Large intestine (tissue), 3 donors: ENCODE measurements around the gene CADM2. TPM values are rescaled to one million over a fixed set of nuclear protein-coding genes. Genes with fewer than 3 reads are reported as not detected.

ENCODE experiments used
- DNase-seq, 2 donors: peaks; one replicate each; pipeline versions ENCODE4 v3.0.0 to v3.0.0-alpha.2; 2013
- H3K27ac ChIP-seq: one replicate; pipeline ENCODE4 v1.5.1; 2013; ENCODE audit warnings: low read length
- H3K27me3 ChIP-seq: 2 replicates; pipeline ENCODE4 v1.6.1; 2013; ENCODE audit warnings: low read length; ENCODE audit not compliant: control insufficient read depth, insufficient read depth
- H3K36me3 ChIP-seq: 2 replicates; pipeline ENCODE4 v1.6.1; 2013; ENCODE audit warnings: low read length; ENCODE audit not compliant: control insufficient read depth, insufficient read depth
- H3K4me1 ChIP-seq: one replicate; pipeline ENCODE4 v1.6.1; 2013; ENCODE audit warnings: low read length; ENCODE audit not compliant: control insufficient read depth, insufficient read depth
- H3K4me3 ChIP-seq: one replicate; pipeline ENCODE4 v1.5.1; 2013; ENCODE audit warnings: low read length
- H3K9me3 ChIP-seq: one replicate; pipeline ENCODE4 v1.6.1; 2013; ENCODE audit warnings: mild to moderate bottlenecking, low read depth, low read length, moderate library complexity; ENCODE audit not compliant: control insufficient read depth
- WGBS: methylation state at CpG from one replicate; pipeline ENCODE4 v1.1.5; 2013; ENCODE audit warnings: low lambda C conversion rate; ENCODE audit not compliant: insufficient coverage; 5-methylcytosine and 5-hydroxymethylcytosine counted together
- polyA plus RNA-seq: library from polyadenylated mRNA; unstranded; fragments of 120-200 nt; gene quantifications from one replicate; pipeline ENCODE4 v1.2.1, GENCODE V29; 2013

The CADM2 gene
- polyA plus RNA-seq, 1 donor: 2.4 TPM

DNA sequence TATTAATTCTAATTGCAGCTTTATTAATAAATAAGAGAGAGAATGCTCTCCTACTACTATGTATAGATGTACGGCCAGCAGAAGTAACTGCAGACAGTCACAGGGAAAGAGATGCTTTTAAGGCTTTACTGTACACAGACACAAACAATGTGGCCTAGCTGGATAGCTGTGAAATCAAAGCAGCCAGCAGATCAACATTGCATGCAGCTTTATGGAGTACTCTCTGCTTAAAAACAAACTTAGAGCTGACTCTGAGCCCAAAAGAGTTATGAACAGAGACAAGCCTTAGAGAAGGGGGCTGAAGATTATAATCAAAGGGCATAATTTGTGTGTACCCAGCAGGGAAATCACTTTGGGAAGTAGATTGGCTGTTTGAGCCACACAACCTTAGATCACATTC, 47.2 kb downstream of the CADM2 start:
- Histone ChIP-seq H3K27ac (no peak overlapping the region), H3K9me3 (no peaks in the 10 kb centered on the region), H3K36me3 (no peaks in the 10 kb centered on the region), H3K4me3 (no peak overlapping the region), H3K4me1 (no peaks in the 10 kb centered on the region), H3K27me3 (no peaks in the 10 kb centered on the region)
- WGBS: no CpG with 5 or more reads among the region's 1 CpG
- DNase-seq: no peak

- peak; percentile 6 to 13 for DNase-seq
- H3K4me1 ChIP-seq: no peaks in the 10 kb centered on the region
- 74% methylated on average over 5 of the region's 7 CpGs for WGBS
- H3K4me3 ChIP-seq: no peak overlapping the region
- H3K27ac ChIP-seq: no peak overlapping the region
- no peaks in the 10 kb centered on the region for H3K9me3 ChIP-seq
- no peaks in the 10 kb centered on the region for H3K36me3 ChIP-seq
- no peaks in the 10 kb centered on the region for H3K27me3 ChIP-seq
Measured at GRCh38 chr3:85007195-85008094, 48.7 kb downstream of the CADM2 start.

GRCh38 chr3:85020828-85021227, 62.0 kb downstream of the CADM2 start:
- DNase-seq: no peak
- Histone ChIP-seq H3K27me3 (no peaks in the 10 kb centered on the region), H3K27ac (no peak overlapping the region), H3K36me3 (no peaks in the 10 kb centered on the region), H3K9me3 (no peaks in the 10 kb centered on the region), H3K4me1 (no peaks in the 10 kb centered on the region), H3K4me3 (no peak overlapping the region)
- 78% methylated on average over 4 of the region's 5 CpGs for WGBS

- H3K27me3 ChIP-seq: no peaks in the 10 kb centered on the region
- H3K36me3 ChIP-seq: no peaks in the 10 kb centered on the region
- H3K9me3 ChIP-seq: no peaks in the 10 kb centered on the region
- no peak overlapping the region for H3K27ac ChIP-seq
- H3K4me3 ChIP-seq: no peak overlapping the region
- no peak for DNase-seq
- H3K4me1 ChIP-seq: no peaks in the 10 kb centered on the region
- whole genome bisulfite sequencing: 100% methylated on average over 2 of the region's 7 CpGs
Measured at GRCh38 chr3:85030052-85030451, 71.3 kb downstream of the CADM2 start.

DNA sequence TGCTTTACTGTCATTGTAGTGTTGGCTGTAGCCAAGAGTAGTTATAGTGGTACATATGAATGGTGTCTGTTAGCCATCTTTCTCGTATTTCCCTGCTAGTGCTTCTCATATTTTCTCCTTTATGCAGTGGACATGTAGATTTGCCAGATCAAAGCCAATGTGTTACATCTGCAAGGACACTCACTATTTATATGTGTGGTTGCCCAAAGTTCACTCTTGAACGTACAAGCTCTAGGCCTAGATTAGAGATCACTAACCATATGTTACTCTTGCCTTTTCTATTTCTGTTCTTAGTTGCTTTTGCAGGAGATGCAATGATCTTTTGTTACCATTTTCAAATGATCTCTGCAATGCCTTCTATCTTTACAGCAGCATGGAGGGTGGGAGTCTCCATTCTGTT, 78.4 kb downstream of the CADM2 start:
- H3K4me3 ChIP-seq: no peak overlapping the region
- H3K27ac ChIP-seq: no peak overlapping the region
- WGBS: no CpG with 5 or more reads among the region's 2 CpGs
- H3K9me3 ChIP-seq: no peaks in the 10 kb centered on the region
- DNase-seq: no peak
- H3K4me1 ChIP-seq: no peaks in the 10 kb centered on the region
- no peaks in the 10 kb centered on the region for H3K36me3 ChIP-seq
- no peaks in the 10 kb centered on the region for H3K27me3 ChIP-seq

DNA sequence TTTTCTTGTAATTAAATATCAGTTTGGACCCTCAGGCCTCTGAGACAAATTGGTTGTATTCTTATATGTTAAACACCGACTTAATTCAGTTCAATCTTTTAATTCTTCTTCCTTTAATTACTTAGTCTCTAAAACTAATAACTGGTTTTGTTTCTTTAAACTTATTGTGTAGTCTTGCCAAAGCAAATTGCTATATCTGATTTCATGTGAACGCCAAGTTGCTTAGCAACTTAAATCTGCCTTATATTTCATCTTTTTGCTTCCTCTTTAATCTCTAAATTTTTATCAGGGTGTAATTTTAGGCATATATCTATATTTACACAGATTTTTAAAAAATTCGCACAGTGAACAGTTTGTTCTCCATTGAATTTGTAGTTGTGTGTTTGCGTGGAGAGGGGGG, 82.2 kb downstream of the CADM2 start:
- 78% methylated on average over 4 of the region's 4 CpGs for WGBS
- no peaks in the 10 kb centered on the region for H3K36me3 ChIP-seq
- H3K4me3 ChIP-seq: no peak overlapping the region
- DNase-seq: no peak
- H3K4me1 ChIP-seq: no peaks in the 10 kb centered on the region
- H3K27ac ChIP-seq: no peak overlapping the region
- H3K9me3 ChIP-seq: no peaks in the 10 kb centered on the region
- no peaks in the 10 kb centered on the region for H3K27me3 ChIP-seq

DNA sequence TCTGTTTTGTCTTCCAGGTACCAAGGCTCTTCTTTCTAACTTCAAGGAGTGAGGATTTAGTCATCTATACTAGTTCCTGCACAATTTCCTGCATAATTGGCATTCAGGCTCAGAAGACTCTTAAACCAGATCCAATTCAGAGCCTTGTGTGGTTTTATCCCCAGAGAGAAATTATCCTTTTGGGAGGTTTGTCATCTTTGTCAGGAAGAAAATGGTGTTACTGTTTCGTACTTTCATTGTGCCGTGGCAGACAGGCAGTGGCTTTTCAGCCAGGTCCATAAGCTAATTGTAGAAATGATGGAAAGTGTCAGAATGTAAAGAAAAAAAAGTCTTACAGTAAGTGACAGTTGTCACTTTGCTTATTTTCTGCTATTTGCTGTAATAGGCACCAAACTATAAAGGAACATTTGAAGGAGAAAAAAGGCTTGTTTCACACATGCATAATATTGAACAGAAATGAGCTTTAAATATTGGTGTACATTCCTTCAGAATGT, 82.8 kb downstream of the CADM2 start:
- Histone ChIP-seq H3K27me3 (no peaks in the 10 kb centered on the region), H3K4me3 (no peak overlapping the region), H3K36me3 (no peaks in the 10 kb centered on the region), H3K9me3 (no peaks in the 10 kb centered on the region), H3K4me1 (no peaks in the 10 kb centered on the region), H3K27ac (no peak overlapping the region)
- no peak for DNase-seq
- 100% methylated on average over 2 of the region's 2 CpGs for WGBS

GRCh38 chr3:85050821-85051220, 92.0 kb downstream of the CADM2 start:
- Histone ChIP-seq H3K9me3 (no peaks in the 10 kb centered on the region), H3K36me3 (no peaks in the 10 kb centered on the region), H3K4me1 (no peaks in the 10 kb centered on the region), H3K27me3 (no peaks in the 10 kb centered on the region), H3K27ac (no peak overlapping the region), H3K4me3 (no peak overlapping the region)
- WGBS: no CpG with 5 or more reads among the region's 4 CpGs
- DNase-seq: no peak

DNA sequence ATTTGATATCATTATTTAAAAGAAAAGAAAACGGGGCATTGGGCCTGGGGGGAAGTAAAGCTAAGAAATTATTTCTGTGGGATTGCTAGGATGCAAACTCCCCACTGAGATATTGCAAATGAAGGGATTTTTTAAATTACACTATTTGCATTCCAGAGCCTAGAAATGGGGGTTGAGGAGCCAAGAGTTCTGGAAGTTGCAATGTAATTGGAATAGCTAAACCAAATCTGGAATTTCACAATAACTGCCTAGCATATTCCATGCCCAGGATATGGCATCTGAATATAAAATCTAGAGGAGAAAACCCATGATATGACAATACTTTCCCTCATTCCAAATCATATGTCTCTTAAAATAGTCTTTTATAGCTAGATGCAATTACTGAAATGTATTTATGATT, 93.0 kb downstream of the CADM2 start:
- DNase-seq: no peak
- no peaks in the 10 kb centered on the region for H3K4me1 ChIP-seq
- 67% methylated on average over 1 of the region's 1 CpG for WGBS
- H3K9me3 ChIP-seq: no peaks in the 10 kb centered on the region
- no peaks in the 10 kb centered on the region for H3K36me3 ChIP-seq
- H3K27ac ChIP-seq: no peak overlapping the region
- H3K4me3 ChIP-seq: no peak overlapping the region
- no peaks in the 10 kb centered on the region for H3K27me3 ChIP-seq

DNA sequence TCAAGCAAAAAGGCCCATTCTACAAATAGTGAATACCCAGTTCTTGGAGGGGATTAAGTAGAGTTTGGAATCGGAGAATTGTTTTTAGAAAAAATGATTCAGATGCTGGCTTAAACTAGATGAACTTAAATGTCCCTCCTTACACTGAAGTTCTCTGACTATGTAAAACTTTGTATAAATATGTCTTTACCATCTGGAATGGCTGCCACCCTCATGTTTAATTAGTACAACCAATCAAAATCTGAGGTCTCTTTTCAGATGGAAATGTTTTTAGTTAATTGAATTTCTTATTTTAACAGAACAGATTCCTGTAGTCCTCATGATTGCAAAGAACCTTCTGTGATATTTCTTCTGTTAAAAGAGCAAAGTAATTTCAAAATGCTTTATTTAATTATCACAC, 94.8 kb downstream of the CADM2 start:
- H3K27me3 ChIP-seq: no peaks in the 10 kb centered on the region
- H3K4me3 ChIP-seq: no peak overlapping the region
- H3K36me3 ChIP-seq: no peaks in the 10 kb centered on the region
- WGBS: 100% methylated on average over 1 of the region's 1 CpG
- DNase-seq: no peak
- H3K27ac ChIP-seq: no peak overlapping the region
- no peaks in the 10 kb centered on the region for H3K9me3 ChIP-seq
- no peaks in the 10 kb centered on the region for H3K4me1 ChIP-seq

- no peaks in the 10 kb centered on the region for H3K9me3 ChIP-seq
- H3K4me1 ChIP-seq: no peaks in the 10 kb centered on the region
- 83% methylated on average over 2 of the region's 3 CpGs for WGBS
- no peak for DNase-seq
- no peak overlapping the region for H3K4me3 ChIP-seq
- H3K36me3 ChIP-seq: no peaks in the 10 kb centered on the region
- no peaks in the 10 kb centered on the region for H3K27me3 ChIP-seq
- no peak overlapping the region for H3K27ac ChIP-seq
Measured at GRCh38 chr3:85054579-85054978, 95.8 kb downstream of the CADM2 start.
